HEK293 (cell line): ENCODE results near the gene YAF2.
A peak's percentile ranks its signal among the peaks of the same experiment; 100 is the strongest.

ENCODE experiments used
- CTCF ChIA-PET: fragments of 350-600 bp; formaldehyde crosslinking; extraction: SDS; loops from one replicate; lab custom pipeline; 2021; ENCODE audit warnings: antibody characterized with exemption; lab: Yijun Ruan, JAX
- POLR2A ChIA-PET: fragments of 300-600 bp; formaldehyde crosslinking; extraction: SDS; loops from one replicate; lab custom pipeline; 2020; ENCODE audit warnings: antibody characterized with exemption, inconsistent platforms; lab: Yijun Ruan, JAX
- H3K27ac ChIP-seq: fragments of 200-500 bp; sonication (Bioruptor generic); 2 replicates; pipeline ENCODE4 v1.5.1; 2014; ENCODE audit warnings: low read depth, low read length, control low read depth, inconsistent platforms; ENCODE audit errors: extremely low read depth
- H3K36me3 ChIP-seq, 2 experiments: fragments of 200-500 bp in 1 of 2; sonication (Bioruptor generic) in 1 of 2; 1 replicate in 1 of 2; 2 replicates in 1 of 2; pipeline ENCODE4 v1.5.1; 2014 to 2017; ENCODE audit warnings: inconsistent platforms in 2 of 2, low read length in 2 of 2; ENCODE audit not compliant: control insufficient read depth in 2 of 2, insufficient read depth in 1 of 2
- H3K4me1 ChIP-seq: fragments of 200-500 bp; sonication (Bioruptor generic); 2 replicates; pipeline ENCODE4 v1.5.1; 2014; ENCODE audit warnings: mild to moderate bottlenecking, low read length, inconsistent platforms; ENCODE audit not compliant: control insufficient read depth, insufficient read depth
- H3K4me3 ChIP-seq: 2 replicates; pipeline ENCODE4 v1.5.1; 2011; ENCODE audit warnings: low read depth, mild to moderate bottlenecking, control low read depth, low read length, moderate library complexity
- H3K9me3 ChIP-seq: fragments of 200-500 bp; sonication (Bioruptor generic); 2 replicates; pipeline ENCODE4 v1.5.1; 2014; ENCODE audit warnings: low read depth, low read length, inconsistent platforms; ENCODE audit not compliant: control insufficient read depth, insufficient read depth
- EGR2 ChIP-seq: fragments of 450-650 bp; formaldehyde crosslinking; IDR thresholded peaks from 2 replicates; pipeline ENCODE4 v1.5.1; 2016; ENCODE audit warnings: low read depth, missing biosample characterization, missing genetic modification characterization
- GLI4 ChIP-seq: fragments of 450-650 bp; formaldehyde crosslinking; IDR thresholded peaks from 2 replicates; pipeline ENCODE4 v1.5.1; 2016; ENCODE audit warnings: missing biosample characterization, missing genetic modification characterization
- GLIS2 ChIP-seq: fragments of 450-650 bp; formaldehyde crosslinking; IDR thresholded peaks from 2 replicates; pipeline ENCODE4 v1.5.1; 2016; ENCODE audit warnings: missing biosample characterization, missing genetic modification characterization
- IKZF3 ChIP-seq: fragments of 450-650 bp; IDR thresholded peaks from 2 replicates; pipeline ENCODE4 v1.5.0; 2018; ENCODE audit warnings: missing biosample characterization, mild to moderate bottlenecking, missing genetic modification characterization, moderate library complexity
- KLF7 ChIP-seq: fragments of 450-650 bp; formaldehyde crosslinking; IDR thresholded peaks from 2 replicates; pipeline ENCODE4 v1.5.1; 2016; ENCODE audit warnings: missing biosample characterization, missing genetic modification characterization, borderline replicate concordance
- MEIS1 ChIP-seq: sonication (generic); formaldehyde crosslinking; IDR thresholded peaks from 2 replicates; pipeline ENCODE4 v1.8.1; 2022; ENCODE audit warnings: missing genetic modification reagents, mild to moderate bottlenecking, borderline replicate concordance
- PRDM1 ChIP-seq: fragments of 450-650 bp; formaldehyde crosslinking; IDR thresholded peaks from 2 replicates; pipeline ENCODE4; 2016; ENCODE audit warnings: missing biosample characterization, missing genetic modification characterization
- SCRT2 ChIP-seq: fragments of 450-650 bp; formaldehyde crosslinking; IDR thresholded peaks from 2 replicates; pipeline ENCODE4 v1.5.1; 2016; ENCODE audit warnings: missing biosample characterization, missing genetic modification characterization
- SP2 ChIP-seq: fragments of 450-650 bp; formaldehyde crosslinking; IDR thresholded peaks from 2 replicates; pipeline ENCODE4 v1.5.1; 2016; ENCODE audit warnings: missing biosample characterization, missing genetic modification characterization
- TRIM28 ChIP-seq: IDR thresholded peaks from 2 replicates; pipeline ENCODE4 v1.6.1; 2011; ENCODE audit warnings: low read length, control low read depth, borderline replicate concordance
- ZEB2 ChIP-seq: fragments of 450-650 bp; formaldehyde crosslinking; IDR thresholded peaks from 2 replicates; pipeline ENCODE4 v1.5.1; 2016; ENCODE audit warnings: missing biosample characterization, missing genetic modification characterization
- ZNF10 ChIP-seq: fragments of 450-650 bp; formaldehyde crosslinking; IDR thresholded peaks from 2 replicates; pipeline ENCODE4 v1.5.1; 2017; ENCODE audit warnings: missing biosample characterization, missing genetic modification characterization
- ZNF132 ChIP-seq: fragments of 450-650 bp; formaldehyde crosslinking; IDR thresholded peaks from 2 replicates; pipeline ENCODE4 v1.5.1; 2017; ENCODE audit warnings: missing biosample characterization, missing genetic modification characterization, borderline replicate concordance
- ZNF133 ChIP-seq: fragments of 450-650 bp; formaldehyde crosslinking; IDR thresholded peaks from 2 replicates; pipeline ENCODE4 v1.5.1; 2016; ENCODE audit warnings: missing biosample characterization, missing genetic modification characterization
- ZNF174 ChIP-seq: fragments of 450-650 bp; formaldehyde crosslinking; IDR thresholded peaks from 2 replicates; pipeline ENCODE4 v1.5.0; 2017; ENCODE audit warnings: missing biosample characterization, mild to moderate bottlenecking, missing genetic modification characterization
- ZNF175 ChIP-seq: fragments of 450-650 bp; formaldehyde crosslinking; IDR thresholded peaks from 2 replicates; pipeline ENCODE4 v1.5.1; 2016; ENCODE audit warnings: missing biosample characterization, missing genetic modification characterization
- ZNF24 ChIP-seq: fragments of 450-650 bp; formaldehyde crosslinking; IDR thresholded peaks from 2 replicates; pipeline ENCODE4 v1.5.1; 2016; ENCODE audit warnings: missing biosample characterization, missing genetic modification characterization
- ZNF366 ChIP-seq: fragments of 450-650 bp; formaldehyde crosslinking; conservative IDR thresholded peaks from 2 replicates; pipeline ENCODE4 v1.5.1; 2016; ENCODE audit warnings: missing biosample characterization, missing genetic modification characterization
- ZNF404 ChIP-seq: fragments of 450-650 bp; formaldehyde crosslinking; IDR thresholded peaks from 2 replicates; pipeline ENCODE4 v1.5.1; 2017; ENCODE audit warnings: missing biosample characterization, missing genetic modification characterization
- ZNF416 ChIP-seq: fragments of 450-650 bp; formaldehyde crosslinking; IDR thresholded peaks from 2 replicates; pipeline ENCODE4 v1.5.1; 2016; ENCODE audit warnings: missing biosample characterization, missing genetic modification characterization
- ZNF529 ChIP-seq: fragments of 450-650 bp; formaldehyde crosslinking; IDR thresholded peaks from 2 replicates; pipeline ENCODE4 v1.5.1; 2017; ENCODE audit warnings: missing genetic modification characterization, missing biosample characterization; ENCODE audit not compliant: insufficient replicate concordance
- ZNF600 ChIP-seq: fragments of 450-650 bp; formaldehyde crosslinking; IDR thresholded peaks from 2 replicates; pipeline ENCODE4 v1.5.1; 2016; ENCODE audit warnings: missing biosample characterization, missing genetic modification characterization
- ZNF701 ChIP-seq: fragments of 450-650 bp; formaldehyde crosslinking; IDR thresholded peaks from 2 replicates; pipeline ENCODE4 v1.5.1; 2016; ENCODE audit warnings: missing biosample characterization, missing genetic modification characterization
- ZNF792 ChIP-seq: fragments of 450-650 bp; formaldehyde crosslinking; IDR thresholded peaks from 2 replicates; pipeline ENCODE4 v1.5.1; 2016; ENCODE audit warnings: missing biosample characterization, missing genetic modification characterization
- ZNF837 ChIP-seq: fragments of 450-650 bp; formaldehyde crosslinking; IDR thresholded peaks from 2 replicates; pipeline ENCODE4 v1.5.1; 2016; ENCODE audit warnings: missing biosample characterization, missing genetic modification characterization
- TF ChIP-seq, protein P1 (sequence below): fragments of 450-650 bp; formaldehyde crosslinking; IDR thresholded peaks from 2 replicates; pipeline ENCODE4 v1.5.0; 2017; ENCODE audit warnings: missing biosample characterization, missing genetic modification characterization, borderline replicate concordance
- TF ChIP-seq, protein P2 (sequence below): fragments of 450-650 bp; formaldehyde crosslinking; IDR thresholded peaks from 2 replicates; pipeline ENCODE4 v1.5.1; 2016; ENCODE audit warnings: missing biosample characterization, missing genetic modification characterization
- TF ChIP-seq, protein P3 (sequence below): fragments of 450-650 bp; formaldehyde crosslinking; IDR thresholded peaks from 2 replicates; pipeline ENCODE4 v1.5.1; 2016; ENCODE audit warnings: missing biosample characterization, missing genetic modification characterization
- TF ChIP-seq, protein P4 (sequence below): fragments of 450-650 bp; formaldehyde crosslinking; IDR thresholded peaks from 2 replicates; pipeline ENCODE4 v1.5.1; 2017; ENCODE audit warnings: missing biosample characterization, mild to moderate bottlenecking, missing genetic modification characterization, moderate library complexity
- TF ChIP-seq, protein P5 (sequence below): fragments of 450-650 bp; formaldehyde crosslinking; IDR thresholded peaks from 2 replicates; pipeline ENCODE4 v1.5.1; 2016; ENCODE audit warnings: missing biosample characterization, missing genetic modification characterization

Gene YAF2

DNA sequence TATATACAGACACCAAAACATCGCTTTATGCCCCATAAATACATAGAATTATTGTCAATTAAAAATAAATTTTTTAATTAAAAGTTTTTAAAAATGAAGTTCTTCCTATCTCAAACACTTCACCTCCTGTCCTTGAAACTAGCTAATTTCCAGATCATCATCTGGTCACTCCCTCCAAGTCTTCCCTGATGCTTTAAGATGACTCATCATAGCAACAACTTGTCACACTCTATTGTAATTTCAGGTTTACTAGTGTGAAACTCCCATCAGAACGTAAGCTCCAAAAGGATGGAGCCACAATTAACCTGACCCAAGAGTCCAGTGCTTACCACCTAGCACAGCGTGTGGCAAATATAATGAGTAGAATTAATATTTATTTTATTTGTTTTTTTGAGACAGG is 109.7 kb downstream of the YAF2 start (continued):
- TF ChIP-seq ZNF792 (tag by site-specific recombination) (no peak), ZNF10 (tag by site-specific recombination) (no peak), EGR2 (tag by site-specific recombination) (no peak), ZNF24 (tag by site-specific recombination) (no peak), SCRT2 (tag by site-specific recombination) (peak; percentile 58; the same call in 1 of the 2 replicates), IKZF3 (no peak), ZNF416 (tag by site-specific recombination) (no peak), GLIS2 (tag by site-specific recombination) (no peak), ZNF133 (no peak), ZNF837 (tag by site-specific recombination) (no peak), ZNF701 (tag by site-specific recombination) (no peak)

DNA sequence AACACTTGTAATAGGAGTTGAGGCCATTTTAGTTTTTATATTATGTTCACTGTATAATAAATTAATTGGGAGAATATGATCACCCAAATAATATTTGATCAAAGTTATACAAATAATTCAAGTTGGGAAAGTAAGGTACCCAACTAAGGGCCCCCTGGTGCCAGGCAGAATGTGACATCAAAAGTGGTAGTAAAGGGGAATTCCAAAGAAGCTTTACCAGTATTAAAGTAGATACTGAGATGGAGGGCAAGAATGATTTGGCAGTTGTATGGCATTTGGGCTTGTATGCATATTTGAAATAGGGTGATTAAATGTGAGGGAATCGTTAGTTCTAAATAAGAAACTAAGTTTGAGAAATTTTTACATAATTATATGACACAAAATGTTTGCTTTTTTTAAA is 111.1 kb downstream of the YAF2 start:
- H3K4me1 ChIP-seq = peaks cover 14% of the 10 kb centered on the region
- ChIA-PET POLR2A (interaction anchor here (0.7 kb wide), 1 partner anchor 250 kb away, joined by 6 read pairs; no protein-coding TSS in a partner anchor), CTCF (interaction anchor here (0.5 to 2.6 kb wide), 3 partner anchors 142 to 246 kb away, joined by 3 to 13 read pairs (median 12); no protein-coding TSS in a partner anchor)
- no peaks in the 10 kb centered on the region for H3K9me3 ChIP-seq
- no peak overlapping the region for H3K4me3 ChIP-seq
- TF ChIP-seq ZNF529 (tag by site-specific recombination) (no peak), ZNF366 (tag by site-specific recombination) (no peak), TRIM28 (no peak), ZNF175 (tag by site-specific recombination) (no peak), ZEB2 (tag by site-specific recombination) (no peak), SP2 (tag by site-specific recombination) (no peak), MEIS1 (CRISPR knock-in tag) (no peak), ZNF600 (tag by site-specific recombination) (no peak), ZNF174 (tag by site-specific recombination) (no peak), PRDM1 (tag by site-specific recombination) (no peak), ZNF132 (tag by site-specific recombination) (no peak), KLF7 (tag by site-specific recombination) (no peak), GLI4 (tag by site-specific recombination) (no peak), ZNF404 (no peak)
- TF ChIP-seq, protein P1, sequence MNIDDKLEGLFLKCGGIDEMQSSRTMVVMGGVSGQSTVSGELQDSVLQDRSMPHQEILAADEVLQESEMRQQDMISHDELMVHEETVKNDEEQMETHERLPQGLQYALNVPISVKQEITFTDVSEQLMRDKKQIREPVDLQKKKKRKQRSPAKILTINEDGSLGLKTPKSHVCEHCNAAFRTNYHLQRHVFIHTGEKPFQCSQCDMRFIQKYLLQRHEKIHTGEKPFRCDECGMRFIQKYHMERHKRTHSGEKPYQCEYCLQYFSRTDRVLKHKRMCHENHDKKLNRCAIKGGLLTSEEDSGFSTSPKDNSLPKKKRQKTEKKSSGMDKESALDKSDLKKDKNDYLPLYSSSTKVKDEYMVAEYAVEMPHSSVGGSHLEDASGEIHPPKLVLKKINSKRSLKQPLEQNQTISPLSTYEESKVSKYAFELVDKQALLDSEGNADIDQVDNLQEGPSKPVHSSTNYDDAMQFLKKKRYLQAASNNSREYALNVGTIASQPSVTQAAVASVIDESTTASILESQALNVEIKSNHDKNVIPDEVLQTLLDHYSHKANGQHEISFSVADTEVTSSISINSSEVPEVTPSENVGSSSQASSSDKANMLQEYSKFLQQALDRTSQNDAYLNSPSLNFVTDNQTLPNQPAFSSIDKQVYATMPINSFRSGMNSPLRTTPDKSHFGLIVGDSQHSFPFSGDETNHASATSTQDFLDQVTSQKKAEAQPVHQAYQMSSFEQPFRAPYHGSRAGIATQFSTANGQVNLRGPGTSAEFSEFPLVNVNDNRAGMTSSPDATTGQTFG = no peak
- TF ChIP-seq, protein P2, sequence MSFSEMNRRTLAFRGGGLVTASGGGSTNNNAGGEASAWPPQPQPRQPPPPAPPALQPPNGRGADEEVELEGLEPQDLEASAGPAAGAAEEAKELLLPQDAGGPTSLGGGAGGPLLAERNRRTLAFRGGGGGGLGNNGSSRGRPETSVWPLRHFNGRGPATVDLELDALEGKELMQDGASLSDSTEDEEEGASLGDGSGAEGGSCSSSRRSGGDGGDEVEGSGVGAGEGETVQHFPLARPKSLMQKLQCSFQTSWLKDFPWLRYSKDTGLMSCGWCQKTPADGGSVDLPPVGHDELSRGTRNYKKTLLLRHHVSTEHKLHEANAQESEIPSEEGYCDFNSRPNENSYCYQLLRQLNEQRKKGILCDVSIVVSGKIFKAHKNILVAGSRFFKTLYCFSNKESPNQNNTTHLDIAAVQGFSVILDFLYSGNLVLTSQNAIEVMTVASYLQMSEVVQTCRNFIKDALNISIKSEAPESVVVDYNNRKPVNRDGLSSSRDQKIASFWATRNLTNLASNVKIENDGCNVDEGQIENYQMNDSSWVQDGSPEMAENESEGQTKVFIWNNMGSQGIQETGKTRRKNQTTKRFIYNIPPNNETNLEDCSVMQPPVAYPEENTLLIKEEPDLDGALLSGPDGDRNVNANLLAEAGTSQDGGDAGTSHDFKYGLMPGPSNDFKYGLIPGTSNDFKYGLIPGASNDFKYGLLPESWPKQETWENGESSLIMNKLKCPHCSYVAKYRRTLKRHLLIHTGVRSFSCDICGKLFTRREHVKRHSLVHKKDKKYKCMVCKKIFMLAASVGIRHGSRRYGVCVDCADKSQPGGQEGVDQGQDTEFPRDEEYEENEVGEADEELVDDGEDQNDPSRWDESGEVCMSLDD (tag by site-specific recombination) = no peak
- TF ChIP-seq, protein P3, sequence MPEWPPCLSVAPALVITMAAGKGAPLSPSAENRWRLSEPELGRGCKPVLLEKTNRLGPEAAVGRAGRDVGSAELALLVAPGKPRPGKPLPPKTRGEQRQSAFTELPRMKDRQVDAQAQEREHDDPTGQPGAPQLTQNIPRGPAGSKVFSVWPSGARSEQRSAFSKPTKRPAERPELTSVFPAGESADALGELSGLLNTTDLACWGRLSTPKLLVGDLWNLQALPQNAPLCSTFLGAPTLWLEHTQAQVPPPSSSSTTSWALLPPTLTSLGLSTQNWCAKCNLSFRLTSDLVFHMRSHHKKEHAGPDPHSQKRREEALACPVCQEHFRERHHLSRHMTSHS (tag by site-specific recombination) = no peak
- TF ChIP-seq, protein P4, sequence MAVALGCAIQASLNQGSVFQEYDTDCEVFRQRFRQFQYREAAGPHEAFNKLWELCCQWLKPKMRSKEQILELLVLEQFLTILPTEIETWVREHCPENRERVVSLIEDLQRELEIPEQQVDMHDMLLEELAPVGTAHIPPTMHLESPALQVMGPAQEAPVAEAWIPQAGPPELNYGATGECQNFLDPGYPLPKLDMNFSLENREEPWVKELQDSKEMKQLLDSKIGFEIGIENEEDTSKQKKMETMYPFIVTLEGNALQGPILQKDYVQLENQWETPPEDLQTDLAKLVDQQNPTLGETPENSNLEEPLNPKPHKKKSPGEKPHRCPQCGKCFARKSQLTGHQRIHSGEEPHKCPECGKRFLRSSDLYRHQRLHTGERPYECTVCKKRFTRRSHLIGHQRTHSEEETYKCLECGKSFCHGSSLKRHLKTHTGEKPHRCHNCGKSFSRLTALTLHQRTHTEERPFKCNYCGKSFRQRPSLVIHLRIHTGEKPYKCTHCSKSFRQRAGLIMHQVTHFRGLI = no peak
- TF ChIP-seq, protein P5, sequence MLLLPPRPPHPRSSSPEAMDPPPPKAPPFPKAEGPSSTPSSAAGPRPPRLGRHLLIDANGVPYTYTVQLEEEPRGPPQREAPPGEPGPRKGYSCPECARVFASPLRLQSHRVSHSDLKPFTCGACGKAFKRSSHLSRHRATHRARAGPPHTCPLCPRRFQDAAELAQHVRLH (tag by site-specific recombination) = no peak
- no peaks in the 10 kb centered on the region; a peak in 1 of 3 replicates for H3K36me3 ChIP-seq
- H3K27ac ChIP-seq = no peak overlapping the region
